Peyer's patch (tissue), 4 donors: ENCODE results near the gene GATAD2B. TPM values are rescaled to one million over a fixed set of nuclear protein-coding genes. Genes with fewer than 3 reads are reported as not detected.

Experiments used
- DNase-seq, 3 donors: peaks; one replicate each; pipeline ENCODE4 v3.0.0-alpha.2; 2017 to 2019
- H3K27ac ChIP-seq, 4 donors: fragments of 200-600 bp; sonication (generic); one replicate each; pipeline ENCODE4 v1.5.1; 2016 to 2019
- H3K27me3 ChIP-seq, 2 donors: fragments of 200-600 bp; sonication (generic); one replicate each; pipeline ENCODE4 v1.5.1; 2019
- H3K36me3 ChIP-seq, 3 donors: fragments of 200-600 bp; sonication (generic); one replicate each; pipeline ENCODE4 v1.5.1; 2016 to 2019
- H3K4me1 ChIP-seq, 4 donors: fragments of 200-600 bp; sonication (generic); one replicate each; pipeline ENCODE4 v1.5.1; 2016 to 2019
- H3K4me3 ChIP-seq, 4 donors: fragments of 200-600 bp; sonication (generic); 1 replicate in 3 of 4; 2 replicates in 1 of 4; pipeline ENCODE4 v1.5.1; 2016 to 2019; ENCODE audit warnings: mild to moderate bottlenecking in 1 of 4
- H3K9me3 ChIP-seq, 4 donors: fragments of 200-600 bp; sonication (generic); one replicate each; pipeline ENCODE4 v1.5.1; 2016 to 2019; ENCODE audit warnings: mild to moderate bottlenecking in 1 of 4
- CTCF ChIP-seq, 6 experiments: fragments of 450-650 bp in 4 of 6; fragments of 200-600 bp in 2 of 6; sonication (generic) in 1 of 6; IDR thresholded peaks; one replicate each; pipeline ENCODE4 v1.5.1; 2017 to 2019; ENCODE audit warnings: antibody characterized with exemption in 6 of 6, mild to moderate bottlenecking in 3 of 6, moderate library complexity in 1 of 6
- POLR2A ChIP-seq, 2 donors: fragments of 450-650 bp; IDR thresholded peaks; one replicate each; pipeline ENCODE4 v1.5.1; 2017; ENCODE audit warnings: antibody characterized with exemption in 2 of 2, mild to moderate bottlenecking in 2 of 2, moderate library complexity in 2 of 2
- total RNA-seq, 4 donors: library from RNA; depleted of rRNA; stranded (reverse); fragments of >200 nt; gene quantifications; one replicate each; pipeline ENCODE4 v1.1.0, GENCODE V29; 2016

Gene GATAD2B
- total RNA-seq, 4 donors from 2014 or later: 22.3 to 65.2 (median 24.7) TPM

GRCh38 chr1:153860285-153860684 lies 62.5 kb downstream of the GATAD2B start:
- no peak for TF ChIP-seq CTCF (IDR thresholded peaks at IDR 0.05)
- no peak for TF ChIP-seq POLR2A (IDR thresholded peaks at IDR 0.05)
- no peaks in the 10 kb centered on the region for H3K4me1 ChIP-seq
- no peak for DNase-seq
- H3K4me3 ChIP-seq: no peak overlapping the region
- no peaks in the 10 kb centered on the region for H3K27me3 ChIP-seq
- peaks cover 0 to 7% (median 0%) of the 10 kb centered on the region in 3 donors for H3K36me3 ChIP-seq
- no peak overlapping the region for H3K27ac ChIP-seq
- no peaks in the 10 kb centered on the region for H3K9me3 ChIP-seq

GRCh38 chr1:153857505-153857904 lies 65.3 kb downstream of the GATAD2B start:
- H3K4me3 ChIP-seq: no peak overlapping the region
- no peaks in the 10 kb centered on the region for H3K9me3 ChIP-seq
- no peak for DNase-seq
- H3K4me1 ChIP-seq: no peaks in the 10 kb centered on the region
- no peak overlapping the region for H3K27ac ChIP-seq
- H3K27me3 ChIP-seq: no peaks in the 10 kb centered on the region
- TF ChIP-seq POLR2A (IDR thresholded peaks at IDR 0.05): no peak
- peaks cover 0 to 3% (median 0%) of the 10 kb centered on the region in 3 donors for H3K36me3 ChIP-seq

- Histone ChIP-seq H3K4me3 (no peak overlapping the region), H3K27me3 (no peaks in the 10 kb centered on the region), H3K27ac (no peak overlapping the region), H3K9me3 (no peaks in the 10 kb centered on the region), H3K36me3 (peaks cover 0 to 3% (median 0%) of the 10 kb centered on the region in 3 donors), H3K4me1 (no peaks in the 10 kb centered on the region)
- no peak for DNase-seq
- no peak for TF ChIP-seq CTCF (IDR thresholded peaks at IDR 0.05)
- no peak for TF ChIP-seq POLR2A (IDR thresholded peaks at IDR 0.05)
Measured at GRCh38 chr1:153856763-153857162, 66.0 kb downstream of the GATAD2B start.

- Histone ChIP-seq H3K27ac (no peak overlapping the region), H3K27me3 (no peaks in the 10 kb centered on the region), H3K9me3 (no peaks in the 10 kb centered on the region), H3K4me1 (peaks cover 0 to 7% (median 0%) of the 10 kb centered on the region in 4 donors), H3K4me3 (no peak overlapping the region), H3K36me3 (no peaks in the 10 kb centered on the region)
- TF ChIP-seq POLR2A (IDR thresholded peaks at IDR 0.05): no peak
- TF ChIP-seq CTCF (IDR thresholded peaks at IDR 0.05): no peak
- no peak for DNase-seq
Measured at GRCh38 chr1:153852170-153852569, 70.6 kb downstream of the GATAD2B start.

- DNase-seq: no peak
- TF ChIP-seq POLR2A (IDR thresholded peaks at IDR 0.05) (no peak), CTCF (IDR thresholded peaks at IDR 0.05) (no peak)
- Histone ChIP-seq H3K4me3 (no peak overlapping the region), H3K27ac (peak overlapping the region in 1 of 4 donors; percentile 59), H3K27me3 (no peaks in the 10 kb centered on the region), H3K9me3 (no peaks in the 10 kb centered on the region), H3K36me3 (no peaks in the 10 kb centered on the region), H3K4me1 (peaks cover 0 to 7% (median 0%) of the 10 kb centered on the region in 4 donors)
Measured at GRCh38 chr1:153849487-153850185, 73.1 kb downstream of the GATAD2B start.

GRCh38 chr1:153848805-153849204 lies 74.0 kb downstream of the GATAD2B start:
- Histone ChIP-seq H3K9me3 (no peaks in the 10 kb centered on the region), H3K4me1 (peaks cover 0 to 7% (median 0%) of the 10 kb centered on the region in 4 donors), H3K27ac (peak overlapping the region in 1 of 4 donors; percentile 8), H3K4me3 (no peak overlapping the region), H3K36me3 (no peaks in the 10 kb centered on the region), H3K27me3 (no peaks in the 10 kb centered on the region)
- no peak for DNase-seq
- TF ChIP-seq CTCF (IDR thresholded peaks at IDR 0.05) (no peak), POLR2A (IDR thresholded peaks at IDR 0.05) (no peak)
